PFSK-1 (cell line): ENCODE measurements around the gene OR1I1.

Source experiments
- FOXP2 ChIP-seq: optimal IDR thresholded peaks from 2 replicates; pipeline ENCODE3; 2011; ENCODE audit warnings: borderline replicate concordance, control low read depth, inconsistent platforms; ENCODE audit not compliant: insufficient read depth; ENCODE audit errors: extremely low read length, extremely low read depth
- POLR2AphosphoS5 ChIP-seq: IDR thresholded peaks from 2 replicates; pipeline ENCODE4 v1.6.1; 2012; ENCODE audit warnings: low read depth, mild to moderate bottlenecking, control low read depth, low read length, moderate library complexity
- SIN3A ChIP-seq: IDR thresholded peaks from 2 replicates; pipeline ENCODE4 v1.6.1; 2012; ENCODE audit warnings: mild to moderate bottlenecking, low read length, moderate library complexity, borderline replicate concordance; ENCODE audit not compliant: insufficient read depth
- TAF1 ChIP-seq: IDR thresholded peaks from 2 replicates; pipeline ENCODE4 v1.6.1; 2012; ENCODE audit warnings: low read length, control low read depth, borderline replicate concordance; ENCODE audit not compliant: insufficient read depth
- TF ChIP-seq, protein P1 (sequence below), 2 experiments: IDR thresholded peaks; 2 replicates each; pipeline versions ENCODE4 v1.6.1 to v1.8.0; 2011 to 2012; ENCODE audit warnings: low read depth in 2 of 2, low read length in 2 of 2, control low read depth in 1 of 2, inconsistent platforms in 1 of 2, mild to moderate bottlenecking in 1 of 2, moderate library complexity in 1 of 2; ENCODE audit not compliant: insufficient read depth in 1 of 2

The OR1I1 gene

GRCh38 chr19:15110418-15110815 is 28.4 kb downstream of the OR1I1 start:
- TF ChIP-seq, protein P1, sequence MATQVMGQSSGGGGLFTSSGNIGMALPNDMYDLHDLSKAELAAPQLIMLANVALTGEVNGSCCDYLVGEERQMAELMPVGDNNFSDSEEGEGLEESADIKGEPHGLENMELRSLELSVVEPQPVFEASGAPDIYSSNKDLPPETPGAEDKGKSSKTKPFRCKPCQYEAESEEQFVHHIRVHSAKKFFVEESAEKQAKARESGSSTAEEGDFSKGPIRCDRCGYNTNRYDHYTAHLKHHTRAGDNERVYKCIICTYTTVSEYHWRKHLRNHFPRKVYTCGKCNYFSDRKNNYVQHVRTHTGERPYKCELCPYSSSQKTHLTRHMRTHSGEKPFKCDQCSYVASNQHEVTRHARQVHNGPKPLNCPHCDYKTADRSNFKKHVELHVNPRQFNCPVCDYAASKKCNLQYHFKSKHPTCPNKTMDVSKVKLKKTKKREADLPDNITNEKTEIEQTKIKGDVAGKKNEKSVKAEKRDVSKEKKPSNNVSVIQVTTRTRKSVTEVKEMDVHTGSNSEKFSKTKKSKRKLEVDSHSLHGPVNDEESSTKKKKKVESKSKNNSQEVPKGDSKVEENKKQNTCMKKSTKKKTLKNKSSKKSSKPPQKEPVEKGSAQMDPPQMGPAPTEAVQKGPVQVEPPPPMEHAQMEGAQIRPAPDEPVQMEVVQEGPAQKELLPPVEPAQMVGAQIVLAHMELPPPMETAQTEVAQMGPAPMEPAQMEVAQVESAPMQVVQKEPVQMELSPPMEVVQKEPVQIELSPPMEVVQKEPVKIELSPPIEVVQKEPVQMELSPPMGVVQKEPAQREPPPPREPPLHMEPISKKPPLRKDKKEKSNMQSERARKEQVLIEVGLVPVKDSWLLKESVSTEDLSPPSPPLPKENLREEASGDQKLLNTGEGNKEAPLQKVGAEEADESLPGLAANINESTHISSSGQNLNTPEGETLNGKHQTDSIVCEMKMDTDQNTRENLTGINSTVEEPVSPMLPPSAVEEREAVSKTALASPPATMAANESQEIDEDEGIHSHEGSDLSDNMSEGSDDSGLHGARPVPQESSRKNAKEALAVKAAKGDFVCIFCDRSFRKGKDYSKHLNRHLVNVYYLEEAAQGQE (IDR thresholded peaks at IDR 0.05; ENCODE audit: insufficient read depth in 1 of 2, low read depth in 2 of 2, low read length in 2 of 2), result no peak
- TF ChIP-seq TAF1, result no peak
- TF ChIP-seq POLR2AphosphoS5, result no peak
- TF ChIP-seq FOXP2, result no peak
- no peak for TF ChIP-seq SIN3A

GRCh38 chr19:15111758-15112157 is 29.7 kb downstream of the OR1I1 start:
- no peak for TF ChIP-seq FOXP2
- TF ChIP-seq SIN3A, result no peak
- TF ChIP-seq TAF1, result no peak
- TF ChIP-seq, protein P1 (IDR thresholded peaks at IDR 0.05; ENCODE audit: insufficient read depth in 1 of 2, low read depth in 2 of 2, low read length in 2 of 2), result no peak
- no peak for TF ChIP-seq POLR2AphosphoS5

- TF ChIP-seq POLR2AphosphoS5 (no peak), SIN3A (no peak), TAF1 (no peak), FOXP2 (no peak)
- TF ChIP-seq, protein P1 (IDR thresholded peaks at IDR 0.05; ENCODE audit: insufficient read depth in 1 of 2, low read depth in 2 of 2, low read length in 2 of 2), result no peak
Observed at GRCh38 chr19:15112385-15112784, 30.4 kb downstream of the OR1I1 start.

GRCh38 chr19:15113245-15114152 is 31.5 kb downstream of the OR1I1 start:
- TF ChIP-seq SIN3A (no peak), TAF1 (no peak), POLR2AphosphoS5 (0 out of 2 replicates have a peak, but pooled peaks have one; percentile 6), FOXP2 (no peak)
- TF ChIP-seq, protein P1 (IDR thresholded peaks at IDR 0.05; ENCODE audit: insufficient read depth in 1 of 2, low read depth in 2 of 2, low read length in 2 of 2), result no peak
